Pancreas (tissue), 10 donors: Measurements from ENCODE around the gene NMT1. TPM values are rescaled to one million over a fixed set of nuclear protein-coding genes. Genes with fewer than 3 reads are reported as not detected.

Experiments
- ATAC-seq, 4 donors: fragments of 200-7000 bp; cut with Tn5 transposase; one replicate each; pipeline versions ENCODE4 v1.8.0 to v1.9.1; 2020; ENCODE audit warnings: mild to moderate bottlenecking in 4 of 4, moderate library complexity in 4 of 4
- DNase-seq, 6 donors: peaks; one replicate each; pipeline ENCODE4 v3.0.0-alpha.2; 2020
- FAIRE-seq: peaks from 2 replicates; lab custom pipeline; 2012; peaks lifted over from hg19 to GRCh38; lab: Jason Lieb, UNC
- H3K27ac ChIP-seq, 4 donors: fragments of 200-600 bp; sonication (generic); 1 replicate in 3 of 4; 2 replicates in 1 of 4; pipeline versions ENCODE4 v1.5.0 to v1.8.0; 2020
- H3K27me3 ChIP-seq, 4 donors: fragments of 200-600 bp; one replicate each; pipeline ENCODE4 v1.8.0; 2021
- H3K36me3 ChIP-seq, 3 donors: fragments of 200-600 bp; sonication (generic) in 1 of 3; one replicate each; pipeline versions ENCODE4 v1.5.0 to v1.8.0; 2020 to 2021
- H3K4me1 ChIP-seq, 3 donors: fragments of 200-600 bp; one replicate each; pipeline ENCODE4 v1.8.0; 2021
- H3K4me3 ChIP-seq, 4 donors: fragments of 200-600 bp; sonication (generic) in 2 of 4; one replicate each; pipeline versions ENCODE4 v1.5.0 to v1.8.0; 2020 to 2021
- H3K9me3 ChIP-seq, 4 donors: fragments of 200-600 bp; one replicate each; pipeline ENCODE4 v1.8.0; 2021
- CTCF ChIP-seq, 4 donors: fragments of 200-600 bp; sonication (generic) in 3 of 4; IDR thresholded peaks; one replicate each; pipeline versions ENCODE4 v1.5.0 to v1.8.0; 2021; ENCODE audit warnings: antibody characterized with exemption in 4 of 4
- WGBS, 2 donors: extraction: QIAGEN DNeasy Blood & Tissue Kit; methylation state at CpG; one replicate each; pipeline ENCODE4 v1.1.7; 2013; 5-methylcytosine and 5-hydroxymethylcytosine counted together
- intact Hi-C, 3 donors: fragments of 100-400 bp; cut with DNase I; formaldehyde crosslinking; loops; one replicate each; pipeline versions ENCODE4 v1.11.1 to v1.14.2; 2022
- polyA plus RNA-seq, 2 donors: library from polyadenylated mRNA; stranded (reverse); fragments of 200-250 nt; gene quantifications; one replicate each; pipeline ENCODE4 v1.2.3, GENCODE V29; 2013
- total RNA-seq, 6 donors: library from RNA; stranded (reverse); fragmentation: NEBNext Ultra II Directional in 4 of 6; extraction: Animal tissue kit (Norgen Biotek cat#: 25700) in 4 of 6; gene quantifications; one replicate each; pipeline versions ENCODE4 v1.2.1 to v1.2.4, GENCODE V29; 2021 to 2023
- donor health status: healthy with polysubstance abuse.
- donor health status: DM: no; HTN: no; CAD: no; lungs with moderate emphysema.
- donor health status: DM: no; HTN: no; CAD: no.
- donor health status: control.
- donor health status: control.
- donor health status: Bipolar disorder and iron deficiency.
- donor health status: DM: yes; HTN: yes; CAD: no.
- donor health status: DM: no; HTN: no; CAD: no.
- donor health status: DM: no; HTN: no; CAD: no.
- donor health status: DM: yes; HTN: yes; CAD: no.

NMT1 gene
- total and polyA plus RNA-seq, 8 donors, result 27.0 to 66.5 (median 39.8) TPM

GRCh38 chr17:45129940-45130680, 69.0 kb downstream of the NMT1 start:
- Histone ChIP-seq H3K27ac (no peak overlapping the region), H3K4me3 (no peak overlapping the region), H3K27me3 (no peaks in the 10 kb centered on the region), H3K4me1 (peaks cover 0 to 5% (median 0%) of the 10 kb centered on the region in 3 donors), H3K36me3 (no peaks in the 10 kb centered on the region), H3K9me3 (no peaks in the 10 kb centered on the region)
- intact Hi-C loops, result no loop called here
- ATAC-seq (no peak), DNase-seq (peak in 1 of 6 donors; percentile 60), FAIRE-seq (no peak)
- TF ChIP-seq CTCF (IDR thresholded peaks at IDR 0.05), result no peak
- 62 to 78% methylated on average over 13 of the region's 13 CpGs for WGBS, 2 donors

- FAIRE-seq, result no peak
- H3K27ac ChIP-seq, result no peak overlapping the region
- intact Hi-C loops, result no loop called here
- peaks cover 0 to 5% (median under 1%) of the 10 kb centered on the region in 3 donors for H3K4me1 ChIP-seq
- peak in 1 of 6 donors; percentile 43 for DNase-seq
- H3K36me3 ChIP-seq, result no peaks in the 10 kb centered on the region
- no peak overlapping the region for H3K4me3 ChIP-seq
- no peak for ATAC-seq
- 77 to 79% methylated on average over 17 of the region's 17 CpGs for WGBS, 2 donors
- H3K9me3 ChIP-seq, result no peaks in the 10 kb centered on the region
- TF ChIP-seq CTCF (IDR thresholded peaks at IDR 0.05), result no peak
- H3K27me3 ChIP-seq, result no peaks in the 10 kb centered on the region
Measured at GRCh38 chr17:45130681-45131615, 69.8 kb downstream of the NMT1 start.

GRCh38 chr17:45131616-45132319, 70.7 kb downstream of the NMT1 start:
- Histone ChIP-seq H3K27ac (peak overlapping the region; percentile 45 to 93 (median 74)), H3K4me1 (peaks cover 0 to 8% (median 5%) of the 10 kb centered on the region in 3 donors), H3K9me3 (no peaks in the 10 kb centered on the region), H3K4me3 (peak overlapping the region; percentile 62 to 90 (median 84)), H3K27me3 (no peaks in the 10 kb centered on the region), H3K36me3 (no peaks in the 10 kb centered on the region)
- DNase-seq (peak in 5 of 6 donors; percentile 46 to 86 (median 71)), FAIRE-seq (no peak), ATAC-seq (no peak)
- intact Hi-C loops, result no loop called here
- 7 to 9% methylated on average over 38 to 46 of the region's 46 CpGs for whole genome bisulfite sequencing, 2 donors
- peak; percentile 74 to 86 (median 78) for TF ChIP-seq CTCF (IDR thresholded peaks at IDR 0.05)

- DNase-seq (peak in 1 of 6 donors; percentile 89), ATAC-seq (no peak), FAIRE-seq (no peak)
- TF ChIP-seq CTCF (IDR thresholded peaks at IDR 0.05), result no peak
- no peaks in the 10 kb centered on the region for H3K9me3 ChIP-seq
- no peaks in the 10 kb centered on the region for H3K36me3 ChIP-seq
- peaks cover 0 to 13% (median 5%) of the 10 kb centered on the region in 3 donors for H3K4me1 ChIP-seq
- 0 to 1% methylated on average over 6 to 34 of the region's 36 CpGs for WGBS, 2 donors
- intact Hi-C loops, result no loop called here
- H3K27ac ChIP-seq, result peak within 1 kb of the TSS; percentile 91 to 94 (median 92)
- H3K4me3 ChIP-seq, result peak within 1 kb of the TSS; percentile 62 to 90 (median 84)
- H3K27me3 ChIP-seq, result no peaks in the 10 kb centered on the region
Measured at GRCh38 chr17:45132320-45132571, 71.1 kb downstream of the NMT1 start, which contains the start of gene PLCD3. PLCD3 (minus strand) TSS chr17:45132515; CDS start chr17:45132410, 105 bp downstream.
